22Rv1 (cell line): ENCODE data around the gene METTL26.

Experiments
- H3K27ac ChIP-seq: fragments of 450-650 bp; 2 replicates; pipeline ENCODE4 v1.5.1; 2017
- ZFX ChIP-seq: fragments of 450-650 bp; IDR thresholded peaks from 2 replicates; pipeline ENCODE4 v1.6.1; 2017; ENCODE audit warnings: antibody characterized with exemption, borderline replicate concordance
- TF ChIP-seq, protein P1 (sequence below): fragments of 450-650 bp; IDR thresholded peaks from 2 replicates; pipeline ENCODE4 v1.5.1; 2017; ENCODE audit warnings: mild to moderate bottlenecking

METTL26 gene

GRCh38 chr16:677316-678190 is 41.4 kb upstream of the METTL26 start:
- H3K27ac ChIP-seq = peak overlapping the region; percentile 98
- TF ChIP-seq, protein P1, sequence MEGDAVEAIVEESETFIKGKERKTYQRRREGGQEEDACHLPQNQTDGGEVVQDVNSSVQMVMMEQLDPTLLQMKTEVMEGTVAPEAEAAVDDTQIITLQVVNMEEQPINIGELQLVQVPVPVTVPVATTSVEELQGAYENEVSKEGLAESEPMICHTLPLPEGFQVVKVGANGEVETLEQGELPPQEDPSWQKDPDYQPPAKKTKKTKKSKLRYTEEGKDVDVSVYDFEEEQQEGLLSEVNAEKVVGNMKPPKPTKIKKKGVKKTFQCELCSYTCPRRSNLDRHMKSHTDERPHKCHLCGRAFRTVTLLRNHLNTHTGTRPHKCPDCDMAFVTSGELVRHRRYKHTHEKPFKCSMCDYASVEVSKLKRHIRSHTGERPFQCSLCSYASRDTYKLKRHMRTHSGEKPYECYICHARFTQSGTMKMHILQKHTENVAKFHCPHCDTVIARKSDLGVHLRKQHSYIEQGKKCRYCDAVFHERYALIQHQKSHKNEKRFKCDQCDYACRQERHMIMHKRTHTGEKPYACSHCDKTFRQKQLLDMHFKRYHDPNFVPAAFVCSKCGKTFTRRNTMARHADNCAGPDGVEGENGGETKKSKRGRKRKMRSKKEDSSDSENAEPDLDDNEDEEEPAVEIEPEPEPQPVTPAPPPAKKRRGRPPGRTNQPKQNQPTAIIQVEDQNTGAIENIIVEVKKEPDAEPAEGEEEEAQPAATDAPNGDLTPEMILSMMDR = no peak
- TF ChIP-seq ZFX = no peak

DNA sequence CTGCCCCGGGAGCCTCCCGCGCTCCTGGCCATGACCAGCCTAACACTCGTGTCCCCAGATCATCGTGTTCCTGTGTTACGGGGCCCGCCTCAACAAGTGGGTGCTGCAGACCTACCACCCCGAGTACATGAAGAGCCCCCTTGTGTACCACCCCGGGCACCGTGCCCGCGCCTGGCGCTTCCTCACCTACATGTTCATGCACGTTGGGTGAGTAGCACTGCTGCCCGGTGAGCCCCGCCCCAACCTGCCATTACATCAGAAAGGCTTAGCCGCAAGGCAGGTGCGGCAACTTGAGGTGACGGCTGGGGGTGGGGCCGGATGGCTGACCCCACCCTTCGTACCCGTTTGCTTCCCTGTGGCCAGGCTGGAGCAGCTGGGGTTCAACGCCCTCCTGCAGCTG is 40.8 kb upstream of the METTL26 start:
- TF ChIP-seq, protein P1 = no peak
- TF ChIP-seq ZFX = no peak
- peak overlapping the region; percentile 98; the same call in 1 of the 2 replicates for H3K27ac ChIP-seq

GRCh38 chr16:676565-676902 is 40.4 kb upstream of the METTL26 start:
- TF ChIP-seq, protein P1 = no peak
- no peak for TF ChIP-seq ZFX
- H3K27ac ChIP-seq = peak overlapping the region; percentile 82

- H3K27ac ChIP-seq = peak overlapping the region; percentile 82
- no peak for TF ChIP-seq ZFX
- TF ChIP-seq, protein P1 = no peak
Observed at GRCh38 chr16:675884-676564, 39.9 kb upstream of the METTL26 start.

DNA sequence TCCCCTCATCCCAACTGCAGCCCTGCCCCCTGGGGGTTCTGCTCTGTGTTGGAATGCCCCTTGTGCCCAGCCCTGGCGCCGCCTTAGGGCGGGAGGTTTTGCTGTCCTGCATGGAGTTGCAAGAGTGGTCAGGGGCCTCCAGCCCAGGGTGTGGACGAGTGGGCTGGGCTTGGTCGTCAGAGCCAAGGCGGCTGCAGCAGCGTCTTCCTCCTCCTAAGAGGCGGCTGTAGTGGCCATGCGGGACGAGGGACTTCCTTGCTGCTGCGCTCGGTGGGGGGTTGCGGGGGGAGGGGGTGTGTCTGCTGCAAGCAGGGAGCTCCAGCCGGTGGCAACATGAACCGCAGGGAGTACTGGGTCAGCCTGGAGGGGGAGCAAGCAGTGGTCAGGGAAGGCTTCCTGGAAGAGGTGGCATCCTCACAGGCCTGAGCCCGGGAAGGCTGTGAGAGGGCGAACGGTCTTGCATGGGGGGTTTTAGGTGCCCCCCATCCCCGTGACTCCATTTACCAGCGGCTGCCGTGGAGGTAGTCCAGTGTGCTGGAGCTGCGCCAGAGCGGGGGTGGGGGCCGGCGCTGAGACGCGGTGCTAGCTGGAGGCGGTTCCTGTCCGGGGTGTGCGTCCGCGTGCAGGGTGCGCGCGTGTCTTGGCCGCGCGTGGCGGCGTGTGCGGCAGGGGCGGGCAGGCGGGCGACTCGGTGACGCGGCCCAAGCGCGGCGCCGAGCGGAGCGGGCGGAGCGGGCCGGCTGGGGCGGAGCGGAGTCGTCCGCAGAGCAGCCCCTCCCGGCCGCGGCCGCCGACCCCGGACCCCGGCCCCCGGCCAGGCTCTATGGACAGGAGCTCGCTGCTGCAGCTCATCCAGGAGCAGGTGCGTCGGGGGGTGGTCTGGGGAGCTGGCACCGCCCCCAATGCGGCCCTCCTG is 39.1 kb upstream of the METTL26 start, which contains the start of gene RHBDL1:
Gene RHBDL1 (plus strand): TSS at position 704 of the 916 bp plus-strand sequence. CDS start 120 bp downstream, at position 824.
- TF ChIP-seq ZFX = no peak
- TF ChIP-seq, protein P1 = peak; percentile 14
- H3K27ac ChIP-seq = peak within 1 kb of the TSS; percentile 82

DNA sequence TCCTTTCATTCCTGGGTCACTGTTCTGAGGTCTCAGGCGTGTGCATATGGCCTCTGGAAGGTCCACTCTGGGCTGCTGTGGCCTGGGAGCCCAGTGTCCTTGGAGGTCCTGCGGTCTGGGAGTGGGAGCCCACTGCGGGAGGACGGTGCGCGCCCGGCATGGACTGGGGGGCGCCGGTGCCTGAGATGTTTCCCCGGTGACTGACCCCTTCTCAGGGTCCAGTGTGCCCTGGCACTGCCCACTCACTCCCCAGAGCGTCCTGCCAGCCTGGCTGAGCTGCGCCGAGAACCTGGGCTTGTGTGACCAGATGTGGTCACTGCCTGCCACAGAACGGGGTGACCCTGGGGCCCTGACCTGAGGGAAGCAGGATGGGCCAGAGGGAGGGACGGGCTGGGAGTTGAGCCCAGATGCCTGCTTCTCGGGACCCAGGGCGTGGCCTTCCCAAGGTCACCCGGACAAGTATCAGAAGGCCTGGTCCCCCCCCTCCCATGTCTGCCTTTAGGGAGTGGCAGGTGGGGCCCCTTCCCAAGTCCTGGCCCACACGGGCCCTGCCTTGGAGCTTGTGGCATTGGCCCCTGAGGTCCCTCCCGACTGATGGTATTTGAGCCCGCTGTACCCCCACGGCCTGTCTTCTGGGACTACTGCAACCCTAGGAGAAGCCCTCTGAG is 38.2 kb upstream of the METTL26 start:
- peak overlapping the region; percentile 82 for H3K27ac ChIP-seq

More for the DNA sequence above, 38.2 kb upstream of the METTL26 start:
- TF ChIP-seq ZFX = no peak
- TF ChIP-seq, protein P1 = no peak
